GM18907 (cell line): Measurements from ENCODE around the gene DCST1.

ENCODE experiments used
- ATAC-seq: cut with Tn5 transposase; IDR thresholded peaks from one replicate; pipeline ENCODE4 v1.9.1; 2021; ENCODE audit warnings: mild to moderate bottlenecking, moderate library complexity; ENCODE audit not compliant: unreplicated experiment

The DCST1 gene

GRCh38 chr1:155070721-155071569 is 37.3 kb downstream of the DCST1 start:
- ATAC-seq, result peak; percentile 66

- no peak for ATAC-seq
Measured at GRCh38 chr1:155071701-155072100, 38.1 kb downstream of the DCST1 start.

- ATAC-seq, result no peak
Measured at GRCh38 chr1:155072531-155073289, 39.1 kb downstream of the DCST1 start.

- no peak for ATAC-seq
Measured at GRCh38 chr1:155073377-155074242, 40.0 kb downstream of the DCST1 start.

- ATAC-seq, result no peak
Measured at GRCh38 chr1:155075535-155075934, 41.9 kb downstream of the DCST1 start.

GRCh38 chr1:155076371-155076770 is 42.7 kb downstream of the DCST1 start:
- no peak for ATAC-seq

- ATAC-seq, result no peak
Measured at GRCh38 chr1:155077346-155077745, 43.7 kb downstream of the DCST1 start.

- no peak for ATAC-seq
Measured at GRCh38 chr1:155077758-155078445, 44.3 kb downstream of the DCST1 start.

- no peak for ATAC-seq
Measured at GRCh38 chr1:155078469-155079209, 45.0 kb downstream of the DCST1 start, which contains the start of gene EFNA3. EFNA3 (plus strand) TSS chr1:155078837; CDS start chr1:155078942, 105 bp downstream.

- ATAC-seq, result no peak
Measured at GRCh38 chr1:155079210-155079486, 45.5 kb downstream of the DCST1 start.

- ATAC-seq, result no peak
Measured at GRCh38 chr1:155079487-155080311, 46.1 kb downstream of the DCST1 start.

GRCh38 chr1:155080312-155081228 is 46.9 kb downstream of the DCST1 start:
- ATAC-seq, result no peak

- ATAC-seq, result no peak
Measured at GRCh38 chr1:155081472-155082300, 48.1 kb downstream of the DCST1 start.

GRCh38 chr1:155082301-155083051 is 48.9 kb downstream of the DCST1 start:
- ATAC-seq, result no peak

- ATAC-seq, result no peak
Measured at GRCh38 chr1:155083052-155083541, 49.5 kb downstream of the DCST1 start.
